Measurements from ENCODE around the gene UQCR10.

- TF ChIP-seq EZH2 (IDR thresholded peaks at IDR 0.05; ENCODE audit: borderline replicate concordance, low read depth, low read length, severe bottlenecking) (no peak), CTCF (IDR thresholded peaks at IDR 0.05; ENCODE audit: borderline replicate concordance, extremely low read depth, low read length, poor library complexity, severe bottlenecking) (no peak)
Observed at GRCh38 chr22:29780748-29781676, 13.8 kb downstream of the UQCR10 start.

Measured in DND-41 (cell line).